ENCODE data around the gene CYP27A1. TPM values are rescaled to one million over a fixed set of nuclear protein-coding genes. Genes with fewer than 3 reads are reported as not detected.

The CYP27A1 gene
- total and polyA plus RNA-seq, 2 of the 8 experiments (the other 6 are each of a cell fraction or from before 2014, with no cell fraction given): 5.4 to 14.7 TPM

DNA sequence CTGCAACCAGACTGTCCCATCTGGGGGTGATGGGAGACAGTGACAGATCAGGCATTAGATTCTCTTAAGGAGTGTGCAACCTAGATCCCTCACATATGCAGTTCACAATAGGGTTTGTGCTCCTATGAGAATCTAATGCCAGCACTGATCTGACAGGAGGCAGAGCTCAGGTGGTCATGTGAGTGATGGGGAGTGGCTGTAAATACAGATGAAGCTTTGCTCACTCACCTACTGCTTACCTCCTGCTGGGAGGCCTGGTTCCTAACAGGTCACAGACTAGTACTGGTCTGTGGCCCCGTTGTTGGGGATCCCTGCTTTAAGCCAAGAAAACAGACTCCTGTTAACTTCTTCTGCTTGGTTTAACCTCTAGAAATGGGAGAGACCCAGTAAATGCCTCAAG is 3.2 kb downstream of the CYP27A1 start:
- H2BK12ac ChIP-seq (ENCODE audit: low read depth, low read length): no peak overlapping the region
- peaks cover 0 to 3% of the 10 kb centered on the region in 2 experiments for H4K20me1 ChIP-seq (replicated peaks in 1 of 2; ENCODE audit: control insufficient read depth in 1 of 2, insufficient read depth in 2 of 2, low read length in 2 of 2)
- no peak overlapping the region for H4K91ac ChIP-seq (replicated peaks; ENCODE audit: insufficient read length, low read length)
- H3K23ac ChIP-seq (ENCODE audit: insufficient read length): no peak overlapping the region
- H3K4me1 ChIP-seq (replicated peaks in 1 of 4; ENCODE audit: control insufficient read depth in 3 of 4, insufficient read depth in 4 of 4, low read length in 3 of 4): peaks cover 0 to 2% (median under 1%) of the 10 kb centered on the region in 4 experiments; a peak in 1 of 7 replicates
- 79% methylated on average over 1 of the region's 1 CpG; no CpG with 5 or more reads in 1 of the 2 experiments for WGBS, 2 experiments (ENCODE audit: extremely low coverage in 1 of 2, insufficient coverage in 1 of 2, insufficient read length in 1 of 2, insufficient replicate concordance in 2 of 2, low coverage in 1 of 2, low lambda C conversion rate in 2 of 2, missing lambda C conversion rate in 1 of 2)
- H4K5ac ChIP-seq (ENCODE audit: insufficient read length, low read depth, low read length): no peak overlapping the region
- H2BK15ac ChIP-seq (ENCODE audit: low read length): no peak overlapping the region
- H2BK20ac ChIP-seq (ENCODE audit: low read length): no peak overlapping the region
- no peaks in the 10 kb centered on the region for H3K9me3 ChIP-seq (ENCODE audit: insufficient read depth in 2 of 2, low read depth in 1 of 2, low read length in 1 of 2)
- H3K14ac ChIP-seq (ENCODE audit: insufficient read length): no peak overlapping the region
- no peak for FAIRE-seq
- H3K4me3 ChIP-seq (ENCODE audit: extremely low read depth in 1 of 4, insufficient read depth in 2 of 4, low read depth in 3 of 4, low read length in 4 of 4): no peak overlapping the region
- no peak for TF ChIP-seq CBX8 (IDR thresholded peaks at IDR 0.05; ENCODE audit: borderline replicate concordance, low read depth, low read length)
- no peak for TF ChIP-seq CREB1 (IDR thresholded peaks at IDR 0.05)
- no peak for TF ChIP-seq KDM4A (IDR thresholded peaks at IDR 0.05; ENCODE audit: low read depth, low read length, severe bottlenecking)
- no peak for TF ChIP-seq ATF3 (IDR thresholded peaks at IDR 0.05; ENCODE audit: insufficient read depth, low read depth, low read length)
- TF ChIP-seq HDAC2 (IDR thresholded peaks at IDR 0.05; ENCODE audit: borderline replicate concordance in 1 of 2, low read depth in 2 of 2, low read length in 2 of 2): no peak
- TF ChIP-seq EP300 (IDR thresholded peaks at IDR 0.05; ENCODE audit: borderline replicate concordance in 1 of 2, low read depth in 2 of 2, low read length in 2 of 2): no peak
- TF ChIP-seq ASH2L (IDR thresholded peaks at IDR 0.05; ENCODE audit: low read length): no peak
- no peak for TF ChIP-seq RFX5 (IDR thresholded peaks at IDR 0.05; ENCODE audit: borderline replicate concordance, low read depth, low read length)
- TF ChIP-seq POLR2AphosphoS5 (IDR thresholded peaks at IDR 0.05; ENCODE audit: low read depth, low read length): no peak
- TF ChIP-seq CHD1 (IDR thresholded peaks at IDR 0.05; ENCODE audit: low read depth, low read length): no peak
- no peak for TF ChIP-seq SP1 (IDR thresholded peaks at IDR 0.05; ENCODE audit: low read depth, low read length)
- no peak overlapping the region for H2BK5ac ChIP-seq (ENCODE audit: low read depth, low read length)
- H3K9ac ChIP-seq (replicated peaks in 1 of 4; ENCODE audit: extremely low read depth in 1 of 4, low read depth in 3 of 4, low read length in 3 of 4): no peak overlapping the region
- no peak overlapping the region for H3K27ac ChIP-seq (ENCODE audit: low read depth, low read length)
- no peaks in the 10 kb centered on the region for H3K79me2 ChIP-seq (ENCODE audit: control insufficient read depth in 1 of 2, insufficient read depth in 2 of 2, low read length in 2 of 2)
- no peak for DNase-seq (ENCODE audit: low read depth in 1 of 2, low spot score in 2 of 2)
- H3K4me2 ChIP-seq (ENCODE audit: insufficient read depth in 1 of 2, low read depth in 2 of 2, low read length in 2 of 2): no peak overlapping the region
- H2BK120ac ChIP-seq (replicated peaks; ENCODE audit: low read depth, low read length): no peak overlapping the region
- no peak overlapping the region for H3K56ac ChIP-seq (replicated peaks; ENCODE audit: insufficient read length, low read depth, low read length)
- H2AK5ac ChIP-seq (ENCODE audit: low read depth, low read length): no peak overlapping the region
- peaks cover 4 to 33% (median 25%) of the 10 kb centered on the region in 4 experiments for H3K27me3 ChIP-seq (replicated peaks in 1 of 4; ENCODE audit: control insufficient read depth in 3 of 4, extremely low read depth in 1 of 4, insufficient read depth in 3 of 4, low read length in 3 of 4)
- ChIA-PET POLR2A (ENCODE audit: partially characterized antibody) (no interaction called here), CTCF (ENCODE audit: partially characterized antibody) (interaction anchor here (0.6 to 1.1 kb wide), 3 partner anchors 17 to 59 kb away, joined by 3 read pairs; no protein-coding TSS in a partner anchor)
- H3K23me2 ChIP-seq (ENCODE audit: low read depth, low read length): peaks cover 8% of the 10 kb centered on the region
- H3K79me1 ChIP-seq (ENCODE audit: low read depth, low read length): no peaks in the 10 kb centered on the region
- H4K8ac ChIP-seq (ENCODE audit: extremely low read depth, insufficient read depth, low read length): no peak overlapping the region
- H3K4ac ChIP-seq (replicated peaks; ENCODE audit: insufficient read length, low read depth, low read length): no peak overlapping the region
- no peaks in the 10 kb centered on the region for H3K36me3 ChIP-seq (ENCODE audit: control insufficient read depth in 2 of 4, insufficient read depth in 4 of 4, low read length in 3 of 4)
- H2AFZ ChIP-seq (ENCODE audit: low read length): no peak overlapping the region
- no peak overlapping the region for H3K18ac ChIP-seq (ENCODE audit: extremely low read depth, low read length)
